HS-5 (cell line): ENCODE measurements around the gene TNFRSF25.
A peak's percentile ranks its signal among the peaks of the same experiment; 100 is the strongest.
"Not testable (repeated sequence)": the region's sequence is repeated elsewhere in the genome, so short reads cannot be mapped to it uniquely, and the experiment has no call there.

Experiments
- DNase-seq: peaks from one replicate; pipeline ENCODE4 v3.0.0-alpha.2; 2012; ENCODE audit warnings: low read depth

The TNFRSF25 gene

GRCh38 chr1:6431645-6432579 lies 34.1 kb downstream of the TNFRSF25 start:
- DNase-seq: not testable (repeated sequence)

- not testable (repeated sequence) for DNase-seq
These were observed 36.1 kb downstream of the TNFRSF25 start for GRCh38 chr1:6429660-6430411.

- not testable (repeated sequence) for DNase-seq
These were observed 37.5 kb downstream of the TNFRSF25 start for GRCh38 chr1:6428453-6428852.

- no peak for DNase-seq
These were observed 38.3 kb downstream of the TNFRSF25 start for GRCh38 chr1:6427441-6428390.

GRCh38 chr1:6426972-6427350 lies 39.0 kb downstream of the TNFRSF25 start:
- DNase-seq: no peak

GRCh38 chr1:6426277-6426971 lies 39.5 kb downstream of the TNFRSF25 start:
- DNase-seq: no peak

GRCh38 chr1:6425658-6426057 lies 40.3 kb downstream of the TNFRSF25 start:
- no peak for DNase-seq

- DNase-seq: no peak
These were observed 41.1 kb downstream of the TNFRSF25 start, which contains the start of gene ESPN for GRCh38 chr1:6424619-6425593. TSS of gene ESPN (plus strand) at chr1:6424776. CDS start at chr1:6424956, 180 bp downstream.

- no peak for DNase-seq
These were observed 41.9 kb downstream of the TNFRSF25 start for GRCh38 chr1:6424000-6424565.

- peak; percentile 44 for DNase-seq
These were observed 42.5 kb downstream of the TNFRSF25 start for GRCh38 chr1:6423321-6423999.

GRCh38 chr1:6421266-6421665 lies 44.7 kb downstream of the TNFRSF25 start:
- no peak for DNase-seq

GRCh38 chr1:6420454-6421042 lies 45.4 kb downstream of the TNFRSF25 start:
- no peak for DNase-seq

GRCh38 chr1:6419804-6420453 lies 46.0 kb downstream of the TNFRSF25 start, which contains the start of gene HES2:
TSS of gene HES2 (minus strand) at chr1:6419919. CDS start at chr1:6419820, 99 bp downstream.
- DNase-seq: no peak

- DNase-seq: no peak
These were observed 46.6 kb downstream of the TNFRSF25 start for GRCh38 chr1:6419397-6419803.

GRCh38 chr1:6418668-6419396 lies 47.1 kb downstream of the TNFRSF25 start:
- DNase-seq: no peak

GRCh38 chr1:6417961-6418667 lies 47.9 kb downstream of the TNFRSF25 start:
- no peak for DNase-seq

GRCh38 chr1:6416906-6417305 lies 49.1 kb downstream of the TNFRSF25 start:
- no peak for DNase-seq
